Measurements from ENCODE around the gene TMEM238. TPM values are rescaled to one million over a fixed set of nuclear protein-coding genes. Genes with fewer than 3 reads are reported as not detected.

The TMEM238 gene
- total RNA-seq, 1 donor from 2014 or later: 0.70 TPM

DNA sequence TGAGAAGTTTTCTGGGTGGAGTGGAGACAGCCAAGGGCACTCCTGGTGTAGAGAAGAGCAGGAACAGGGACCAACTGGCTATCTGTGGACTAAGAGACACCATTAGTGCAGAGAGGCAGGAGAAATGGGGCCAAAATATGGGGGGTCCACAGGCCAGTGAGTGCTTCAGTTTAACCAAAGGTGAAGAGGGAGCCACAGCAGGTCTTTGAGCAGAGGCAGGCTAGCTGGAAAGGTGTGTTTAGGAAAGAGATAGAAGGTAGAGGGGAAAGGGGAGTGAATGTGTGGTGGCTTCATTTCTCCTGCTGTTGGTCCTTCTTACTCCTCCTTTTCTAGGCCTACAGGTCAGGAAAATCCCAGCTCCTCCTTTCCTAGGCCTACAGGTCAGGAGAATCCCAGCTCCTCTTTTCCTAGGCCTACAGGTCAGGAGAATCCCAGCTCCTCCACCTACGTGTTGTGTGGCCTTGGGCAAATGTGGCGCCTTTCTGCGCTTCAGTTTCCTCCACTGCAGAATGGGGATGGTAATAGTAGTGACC is 1.5 kb downstream of the TMEM238 start:
- Mint-ChIP-seq H3K27ac (ENCODE audit: unreplicated experiment) (no peak overlapping the region), H3K27me3 (ENCODE audit: unreplicated experiment) (no peaks in the 10 kb centered on the region), H3K4me3 (ENCODE audit: unreplicated experiment) (peak overlapping the region; percentile 71), H3K9me3 (ENCODE audit: unreplicated experiment) (no peaks in the 10 kb centered on the region), H3K4me1 (ENCODE audit: unreplicated experiment) (peaks cover 27% of the 10 kb centered on the region), H3K36me3 (ENCODE audit: unreplicated experiment) (peaks cover 8% of the 10 kb centered on the region)
- TF ChIP-seq, protein P1, sequence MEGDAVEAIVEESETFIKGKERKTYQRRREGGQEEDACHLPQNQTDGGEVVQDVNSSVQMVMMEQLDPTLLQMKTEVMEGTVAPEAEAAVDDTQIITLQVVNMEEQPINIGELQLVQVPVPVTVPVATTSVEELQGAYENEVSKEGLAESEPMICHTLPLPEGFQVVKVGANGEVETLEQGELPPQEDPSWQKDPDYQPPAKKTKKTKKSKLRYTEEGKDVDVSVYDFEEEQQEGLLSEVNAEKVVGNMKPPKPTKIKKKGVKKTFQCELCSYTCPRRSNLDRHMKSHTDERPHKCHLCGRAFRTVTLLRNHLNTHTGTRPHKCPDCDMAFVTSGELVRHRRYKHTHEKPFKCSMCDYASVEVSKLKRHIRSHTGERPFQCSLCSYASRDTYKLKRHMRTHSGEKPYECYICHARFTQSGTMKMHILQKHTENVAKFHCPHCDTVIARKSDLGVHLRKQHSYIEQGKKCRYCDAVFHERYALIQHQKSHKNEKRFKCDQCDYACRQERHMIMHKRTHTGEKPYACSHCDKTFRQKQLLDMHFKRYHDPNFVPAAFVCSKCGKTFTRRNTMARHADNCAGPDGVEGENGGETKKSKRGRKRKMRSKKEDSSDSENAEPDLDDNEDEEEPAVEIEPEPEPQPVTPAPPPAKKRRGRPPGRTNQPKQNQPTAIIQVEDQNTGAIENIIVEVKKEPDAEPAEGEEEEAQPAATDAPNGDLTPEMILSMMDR (IDR thresholded peaks at IDR 0.05): no peak
- DNase-seq (ENCODE audit: extremely low spot score, unreplicated experiment): no peak

DNA sequence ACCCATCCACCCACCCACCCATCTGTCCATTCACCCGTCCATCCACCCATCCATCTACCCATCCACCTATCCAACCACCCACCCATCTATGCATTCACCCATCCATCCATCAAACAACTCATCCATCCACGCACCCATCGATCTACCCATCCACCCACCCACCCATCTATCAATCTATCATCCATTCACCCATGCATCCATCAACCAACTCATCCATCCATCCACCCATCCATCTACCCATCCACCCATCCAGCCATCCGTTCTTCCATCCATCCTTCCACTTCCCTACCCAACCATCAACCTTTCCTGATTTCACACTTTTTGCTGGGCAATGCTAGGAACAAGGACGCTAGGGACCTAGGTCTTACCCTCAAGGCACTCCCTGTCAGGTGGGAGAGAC is 2.1 kb downstream of the TMEM238 start:
- Mint-ChIP-seq H3K4me1 (ENCODE audit: unreplicated experiment) (peaks cover 21% of the 10 kb centered on the region), H3K27ac (ENCODE audit: unreplicated experiment) (no peak overlapping the region), H3K4me3 (ENCODE audit: unreplicated experiment) (no peak overlapping the region), H3K27me3 (ENCODE audit: unreplicated experiment) (no peaks in the 10 kb centered on the region), H3K36me3 (ENCODE audit: unreplicated experiment) (peaks cover 6% of the 10 kb centered on the region), H3K9me3 (ENCODE audit: unreplicated experiment) (no peaks in the 10 kb centered on the region)
- no peak for DNase-seq (ENCODE audit: extremely low spot score, unreplicated experiment)
- TF ChIP-seq, protein P1 (IDR thresholded peaks at IDR 0.05): no peak

DNA sequence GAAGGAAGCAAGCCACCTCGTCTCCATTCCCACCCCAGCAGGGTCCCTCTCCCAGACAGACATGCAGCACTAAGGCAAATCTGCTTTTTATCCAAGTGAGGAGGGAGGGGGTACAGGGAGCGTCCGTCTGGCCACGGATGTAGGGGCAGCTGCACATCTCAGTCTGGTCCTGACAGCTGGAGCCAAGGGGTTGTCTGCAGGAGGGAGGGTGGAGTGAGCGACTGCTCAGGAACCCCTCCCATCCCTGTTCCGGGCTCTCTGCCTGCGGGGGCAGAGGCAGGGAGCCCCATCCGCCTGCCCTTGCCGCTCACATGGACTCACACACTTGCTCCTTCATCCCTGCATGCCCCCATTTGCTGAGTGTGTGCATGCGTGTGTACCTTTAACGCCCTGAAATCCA is 4.9 kb downstream of the TMEM238 start:
- Mint-ChIP-seq H3K27me3 (ENCODE audit: unreplicated experiment) (no peaks in the 10 kb centered on the region), H3K36me3 (ENCODE audit: unreplicated experiment) (no peaks in the 10 kb centered on the region)
- TF ChIP-seq, protein P1 (IDR thresholded peaks at IDR 0.05): no peak

DNA sequence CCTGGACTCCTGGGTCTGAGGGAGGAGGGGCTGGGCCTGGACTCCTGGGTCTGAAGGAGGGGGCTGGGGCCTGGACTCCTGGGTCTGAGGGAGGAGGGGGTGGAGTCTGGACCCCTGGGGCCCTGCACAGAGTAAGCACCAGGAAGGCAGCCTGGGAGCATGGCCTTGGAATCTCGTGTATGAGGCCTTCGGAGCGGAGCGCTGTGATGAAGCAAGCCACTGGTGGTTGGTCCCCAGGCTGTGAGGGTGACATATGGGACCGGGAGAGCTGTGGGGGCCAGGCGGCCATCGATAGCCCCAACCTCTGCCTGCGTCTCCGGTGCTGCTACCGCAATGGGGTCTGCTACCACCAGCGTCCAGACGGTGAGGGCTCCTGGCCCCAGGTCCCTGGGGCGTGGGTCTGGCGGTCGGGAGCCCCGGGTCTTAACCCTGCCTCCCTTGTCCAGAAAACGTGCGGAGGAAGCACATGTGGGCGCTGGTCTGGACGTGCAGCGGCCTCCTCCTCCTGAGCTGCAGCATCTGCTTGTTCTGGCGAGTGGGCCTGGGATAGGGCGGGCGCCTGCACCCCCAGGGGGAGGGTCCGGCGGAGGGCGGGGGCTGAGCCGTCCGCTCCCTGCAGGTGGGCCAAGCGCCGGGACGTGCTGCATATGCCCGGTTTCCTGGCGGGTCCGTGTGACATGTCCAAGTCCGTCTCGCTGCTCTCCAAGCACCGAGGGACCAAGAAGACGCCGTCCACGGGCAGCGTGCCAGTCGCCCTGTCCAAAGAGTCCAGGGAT is 6.5 kb downstream of the TMEM238 start:
- no peaks in the 10 kb centered on the region for H3K9me3 Mint-ChIP-seq (ENCODE audit: unreplicated experiment)
- H3K27me3 Mint-ChIP-seq (ENCODE audit: unreplicated experiment): no peaks in the 10 kb centered on the region
- peaks cover 20% of the 10 kb centered on the region for H3K4me1 Mint-ChIP-seq (ENCODE audit: unreplicated experiment)
- H3K4me3 Mint-ChIP-seq (ENCODE audit: unreplicated experiment): no peak overlapping the region
- no peak for DNase-seq (ENCODE audit: extremely low spot score, unreplicated experiment)
- TF ChIP-seq, protein P1 (IDR thresholded peaks at IDR 0.05): no peak
- H3K27ac Mint-ChIP-seq (ENCODE audit: unreplicated experiment): no peak overlapping the region
- no peaks in the 10 kb centered on the region for H3K36me3 Mint-ChIP-seq (ENCODE audit: unreplicated experiment)

More for the DNA sequence above, 4.9 kb downstream of the TMEM238 start:
- DNase-seq (ENCODE audit: extremely low spot score, unreplicated experiment): no peak
- H3K9me3 Mint-ChIP-seq (ENCODE audit: unreplicated experiment): no peaks in the 10 kb centered on the region
- H3K4me1 Mint-ChIP-seq (ENCODE audit: unreplicated experiment): peaks cover 14% of the 10 kb centered on the region
- no peak overlapping the region for H3K27ac Mint-ChIP-seq (ENCODE audit: unreplicated experiment)
- H3K4me3 Mint-ChIP-seq (ENCODE audit: unreplicated experiment): no peak overlapping the region

DNA sequence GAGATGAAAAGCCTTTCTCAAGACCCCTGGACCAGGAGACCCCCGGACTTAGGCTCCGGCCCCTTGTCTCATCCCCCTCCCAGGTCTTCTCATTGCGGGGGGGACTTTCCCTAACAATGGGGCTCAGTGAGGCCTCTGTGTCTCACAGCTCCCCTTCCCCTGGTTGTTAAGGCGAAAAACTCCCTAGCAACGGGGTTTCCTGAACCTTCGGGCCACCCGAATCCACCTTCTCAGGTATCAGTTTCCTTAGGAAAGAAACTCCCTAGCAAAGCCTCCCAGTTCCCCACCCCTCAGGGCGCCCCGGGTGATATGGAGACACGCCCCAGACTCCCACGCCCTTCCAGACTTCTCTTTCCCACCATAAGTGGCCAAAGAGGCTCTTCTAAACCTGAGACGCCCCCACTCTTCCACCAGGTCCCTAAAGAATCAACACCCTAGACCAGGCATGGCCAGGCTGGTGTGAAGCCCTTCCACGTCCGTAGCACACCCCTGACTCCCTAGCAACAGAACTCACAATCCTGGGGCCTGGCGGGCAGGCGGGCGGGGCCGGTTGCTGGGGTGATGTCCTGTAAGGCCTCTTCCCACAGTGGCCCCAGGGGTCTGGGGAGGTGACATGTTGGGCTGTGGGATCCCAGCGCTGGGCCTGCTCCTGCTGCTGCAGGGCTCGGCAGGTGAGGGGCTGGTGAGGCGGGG is 7.7 kb downstream of the TMEM238 start, which contains the start of gene TMEM190:
TSS of gene TMEM190 (plus strand) at position 586 of the 693 bp plus-strand sequence. CDS start at position 614, 28 bp downstream.
- Mint-ChIP-seq H3K4me1 (ENCODE audit: unreplicated experiment) (peaks cover 27% of the 10 kb centered on the region), H3K27ac (ENCODE audit: unreplicated experiment) (no peak within 1 kb of the TSS), H3K36me3 (ENCODE audit: unreplicated experiment) (no peaks in the 10 kb centered on the region), H3K27me3 (ENCODE audit: unreplicated experiment) (no peaks in the 10 kb centered on the region), H3K9me3 (ENCODE audit: unreplicated experiment) (no peaks in the 10 kb centered on the region), H3K4me3 (ENCODE audit: unreplicated experiment) (no peak within 1 kb of the TSS)
- TF ChIP-seq, protein P1 (IDR thresholded peaks at IDR 0.05): no peak
- DNase-seq (ENCODE audit: extremely low spot score, unreplicated experiment): no peak
